DND-41 (cell line): ENCODE results near the gene C1QTNF12.

Experiments used
- ATAC-seq: fragments of 200-7000 bp; cut with Tn5 transposase; 3 replicates; pipeline ENCODE4 v1.9.1; 2021; ENCODE audit warnings: low read depth; ENCODE audit not compliant: insufficient read depth
- DNase-seq: peaks from one replicate; pipeline ENCODE4 v3.0.0-alpha.2; 2020
- H2AFZ ChIP-seq: 2 replicates; pipeline ENCODE4 v1.6.0; 2012; ENCODE audit warnings: low read depth, low read length
- H3K27ac ChIP-seq: 2 replicates; pipeline ENCODE4 v1.5.1; 2012; ENCODE audit warnings: low read length, inconsistent platforms
- H3K27me3 ChIP-seq: fragments of 200-600 bp; sonication (generic); 2 replicates; pipeline ENCODE4 v1.6.0; 2012; ENCODE audit warnings: low read length, mild to moderate bottlenecking, inconsistent platforms; ENCODE audit not compliant: insufficient read depth, poor library complexity
- H3K36me3 ChIP-seq: 2 replicates; pipeline ENCODE4 v1.5.1; 2012; ENCODE audit warnings: low read length, inconsistent platforms; ENCODE audit not compliant: insufficient read depth
- H3K4me1 ChIP-seq: 2 replicates; pipeline ENCODE4 v1.5.1; 2012; ENCODE audit warnings: mild to moderate bottlenecking, low read length; ENCODE audit not compliant: insufficient read depth
- H3K4me2 ChIP-seq: 2 replicates; pipeline ENCODE4 v1.6.0; 2012; ENCODE audit warnings: mild to moderate bottlenecking, moderate library complexity, low read length, inconsistent platforms; ENCODE audit not compliant: insufficient read depth
- H3K4me3 ChIP-seq, 2 experiments: fragments of 200-600 bp in 1 of 2; shearing (Covaris generic) in 1 of 2; 2 replicates each; pipeline ENCODE4 v1.5.1; 2012 to 2016; ENCODE audit warnings: inconsistent platforms in 2 of 2, low read length in 2 of 2, mild to moderate bottlenecking in 2 of 2, low read depth in 1 of 2, moderate library complexity in 1 of 2
- H3K79me2 ChIP-seq: 2 replicates; pipeline ENCODE4 v1.6.0; 2012; ENCODE audit warnings: low read length, inconsistent platforms; ENCODE audit not compliant: insufficient read depth
- H3K9ac ChIP-seq: 2 replicates; pipeline ENCODE4 v1.6.0; 2012; ENCODE audit warnings: low read depth, mild to moderate bottlenecking, inconsistent platforms, low read length, moderate library complexity
- H3K9me3 ChIP-seq: 2 replicates; pipeline ENCODE4 v1.5.1; 2012; ENCODE audit warnings: low read length, moderate library complexity, mild to moderate bottlenecking, inconsistent platforms; ENCODE audit not compliant: insufficient read depth, severe bottlenecking
- H4K20me1 ChIP-seq: 2 replicates; pipeline ENCODE4 v1.6.0; 2012; ENCODE audit warnings: low read length; ENCODE audit not compliant: insufficient read depth
- CTCF ChIP-seq: IDR thresholded peaks from 2 replicates; pipeline ENCODE4 v1.5.1; 2012; ENCODE audit warnings: borderline replicate concordance, low read length, moderate library complexity, mild to moderate bottlenecking; ENCODE audit not compliant: poor library complexity, severe bottlenecking; ENCODE audit errors: extremely low read depth
- EZH2 ChIP-seq: IDR thresholded peaks from 3 replicates; pipeline ENCODE4 v1.6.1; 2012; ENCODE audit warnings: borderline replicate concordance, low read depth, mild to moderate bottlenecking, moderate library complexity, low read length, inconsistent platforms; ENCODE audit not compliant: severe bottlenecking

C1QTNF12 gene

GRCh38 chr1:1272341-1273208 is 26.1 kb upstream of the C1QTNF12 start:
- TF ChIP-seq EZH2 (no peak), CTCF (no peak)
- peak overlapping the region; percentile 67 for H3K27ac ChIP-seq
- peak overlapping the region; percentile 99 for H3K4me2 ChIP-seq
- H3K27me3 ChIP-seq = no peaks in the 10 kb centered on the region
- H3K79me2 ChIP-seq = peaks cover 66% of the 10 kb centered on the region
- no peak for DNase-seq
- H3K4me1 ChIP-seq = peaks cover 43% of the 10 kb centered on the region
- H3K9ac ChIP-seq = peak overlapping the region; percentile 86
- H2AFZ ChIP-seq = no peak overlapping the region
- H3K4me3 ChIP-seq = peak overlapping the region; percentile 89 to 92; a peak in 3 of 4 replicates
- peaks cover 52% of the 10 kb centered on the region for H4K20me1 ChIP-seq
- no peaks in the 10 kb centered on the region for H3K9me3 ChIP-seq
- ATAC-seq = no peak
- peaks cover 42% of the 10 kb centered on the region for H3K36me3 ChIP-seq

GRCh38 chr1:1270813-1271212 is 24.3 kb upstream of the C1QTNF12 start:
- Histone ChIP-seq H3K79me2 (peaks cover 77% of the 10 kb centered on the region), H3K36me3 (peaks cover 53% of the 10 kb centered on the region), H3K9ac (peak overlapping the region; percentile 86; the same call in 1 of the 2 replicates), H3K27me3 (no peaks in the 10 kb centered on the region), H4K20me1 (peaks cover 60% of the 10 kb centered on the region), H3K4me2 (peak overlapping the region; percentile 99; the same call in 1 of the 2 replicates), H3K4me1 (peaks cover 43% of the 10 kb centered on the region), H3K4me3 (peak overlapping the region in 1 of 2 experiments; percentile 25; a peak in 1 of 4 replicates), H3K9me3 (no peaks in the 10 kb centered on the region), H3K27ac (no peak overlapping the region), H2AFZ (no peak overlapping the region)
- ATAC-seq (no peak), DNase-seq (no peak)
- TF ChIP-seq EZH2 = no peak
- TF ChIP-seq CTCF = no peak

GRCh38 chr1:1268284-1268682 is 21.8 kb upstream of the C1QTNF12 start:
- DNase-seq (no peak), ATAC-seq (no peak)
- peaks cover 77% of the 10 kb centered on the region for H3K36me3 ChIP-seq
- H3K9ac ChIP-seq = no peak overlapping the region
- TF ChIP-seq CTCF (no peak), EZH2 (no peak)
- no peaks in the 10 kb centered on the region for H3K9me3 ChIP-seq
- H3K79me2 ChIP-seq = peaks cover 82% of the 10 kb centered on the region
- no peak overlapping the region for H3K27ac ChIP-seq
- H3K4me2 ChIP-seq = no peak overlapping the region
- H2AFZ ChIP-seq = no peak overlapping the region
- H4K20me1 ChIP-seq = peaks cover 74% of the 10 kb centered on the region
- no peaks in the 10 kb centered on the region for H3K27me3 ChIP-seq
- H3K4me3 ChIP-seq = no peak overlapping the region
- H3K4me1 ChIP-seq = peaks cover 28% of the 10 kb centered on the region
